GM12878 (cell line): ENCODE results near the gene SLC43A3. TPM values are rescaled to one million over a fixed set of nuclear protein-coding genes. Genes with fewer than 3 reads are reported as not detected.

Experiments used
- E2F8 ChIP-seq: fragments of 450-650 bp; IDR thresholded peaks from 2 replicates; pipeline ENCODE4 v1.6.1; 2018; ENCODE audit warnings: mild to moderate bottlenecking, low read depth, moderate library complexity; ENCODE audit not compliant: partially characterized antibody
- ZNF687 ChIP-seq: fragments of 450-650 bp; IDR thresholded peaks from 2 replicates; pipeline ENCODE4 v1.6.1; 2017; ENCODE audit warnings: mild to moderate bottlenecking, moderate library complexity
- polyA plus RNA-seq, 11 experiments: library from polyadenylated mRNA; depleted of rRNA in 4 of 11; unstranded in 6 of 11; stranded (reverse) in 5 of 11; fragments of >200 nt; fragmentation: Nextera tagmentation in 4 of 11; fragmentation: Illumina TruSeq in 1 of 11; extraction: Ambion mirVana in 4 of 11; extraction: Trizol in 1 of 11; gene quantifications; 1 replicate in 1 of 11; 2 replicates in 10 of 11; pipeline versions ENCODE4 v1.2.1 to v1.2.3, GENCODE V29; 2011 to 2016; ENCODE audit warnings: inconsistent platforms in 2 of 11, missing spikeins in 2 of 11, low read depth in 1 of 11
- total RNA-seq, 4 experiments: library from RNA; depleted of rRNA in 3 of 4; stranded (reverse); fragments of >200 nt in 3 of 4; fragmentation: Illumina TruSeq in 1 of 4; extraction: Trizol in 1 of 4; gene quantifications; 2 replicates each; pipeline versions ENCODE4 v1.2.1 to v1.2.3, GENCODE V29; 2013 to 2021

The SLC43A3 gene
- total and polyA plus RNA-seq, 10 of the 15 experiments (the other 5 are each of a cell fraction or from before 2014, with no cell fraction given): 37.5 to 237 (median 132) TPM

- TF ChIP-seq ZNF687: no peak
- no peak for TF ChIP-seq E2F8
Measured at GRCh38 chr11:57407010-57407920, 19.7 kb downstream of the SLC43A3 start (continued).
